Left ventricle myocardium superior (tissue), 1 donor: Measurements from ENCODE around the gene AZI2. TPM values are rescaled to one million over a fixed set of nuclear protein-coding genes. Genes with fewer than 3 reads are reported as not detected.
A peak's percentile ranks its signal among the peaks of the same experiment; 100 is the strongest.

ENCODE experiments used
- ATAC-seq: fragments of 200-7000 bp; cut with Tn5 transposase; one replicate; pipeline ENCODE4 v1.9.1; 2020; ENCODE audit warnings: mild to moderate bottlenecking, moderate library complexity
- DNase-seq: peaks from one replicate; pipeline ENCODE4 v3.0.0-alpha.2; 2020
- intact Hi-C: fragments of 100-400 bp; cut with micrococcal nuclease; formaldehyde crosslinking; loops from one replicate; pipeline ENCODE4 v1.11.0; 2022
- long read RNA-seq: library from polyadenylated mRNA; unstranded; transcript quantifications from one replicate; pipeline ENCODE4 v2.0.0, GENCODE V29; 2021
- total RNA-seq: library from RNA; stranded (reverse); fragmentation: NEBNext Ultra II Directional; extraction: Animal tissue kit (Norgen Biotek cat#: 25700); gene quantifications from one replicate; pipeline ENCODE4 v1.2.1, GENCODE V29; 2021
- donor health status: DM: no; HTN: yes; CAD: no; lungs with severe emphysema.

AZI2 gene
- total RNA-seq, result 41.4 TPM
- long read RNA-seq, full-length matches to known transcripts, result 38 of 44 reads
- long read RNA-seq, partial matches to known transcripts, result 4 of 44 reads
- long read RNA-seq, other reads (novel, unspliced or antisense), result 2 of 44 reads

- intact Hi-C loops, result no loop called here
- ATAC-seq, result peak; percentile 98
- DNase-seq, result peak; percentile 97
Measured at GRCh38 chr3:28348629-28349468, at the start of gene AZI2, which contains the start of gene ZCWPW2. Gene AZI2, minus strand, starts transcription at chr3:28348824. Its CDS starts 8,207 bp downstream, at chr3:28340617. Gene ZCWPW2, plus strand, starts transcription at chr3:28348721. Its CDS starts 64,348 bp downstream, at chr3:28413069.

DNA sequence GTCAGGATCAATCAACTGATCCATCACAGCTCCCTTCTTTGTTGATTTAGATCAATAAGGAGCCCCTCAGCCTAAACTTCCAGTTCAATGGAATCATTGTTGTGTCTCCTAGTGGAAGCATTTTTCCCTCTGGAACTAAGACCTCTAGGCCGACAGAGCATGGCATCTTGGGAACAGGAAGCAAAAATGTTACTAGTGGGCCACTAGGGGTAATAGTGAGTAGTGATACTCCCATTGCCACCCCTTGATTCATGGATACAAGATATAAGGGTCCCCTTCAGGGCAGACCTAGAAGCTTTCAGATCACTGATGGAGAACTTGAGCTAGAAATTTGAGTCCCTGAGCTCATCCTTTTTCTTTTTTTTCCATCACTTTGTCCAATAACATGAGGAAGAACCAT is 40.4 kb upstream of the AZI2 start:
- ATAC-seq (no peak), DNase-seq (no peak)
- intact Hi-C loops, result no loop called here

DNA sequence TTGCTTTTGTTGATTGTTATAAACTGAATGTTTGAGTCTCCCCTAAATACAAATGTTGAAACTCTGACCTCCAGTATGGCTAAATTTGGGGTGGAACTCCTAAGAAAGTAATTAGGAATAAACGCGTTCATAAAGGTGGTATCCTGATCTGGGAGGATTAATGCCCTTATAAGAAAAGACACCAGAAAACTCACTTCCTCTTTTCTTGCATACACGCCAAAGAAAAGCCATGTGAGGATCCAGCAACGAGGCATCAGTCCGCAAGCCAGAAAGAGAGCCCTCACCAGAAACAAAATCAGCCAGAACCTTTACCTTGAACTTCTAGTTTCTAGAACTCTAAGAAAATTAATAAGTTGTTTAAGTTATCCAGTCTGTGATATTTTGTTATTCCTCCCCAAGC is 37.4 kb upstream of the AZI2 start:
- no peak for ATAC-seq
- no peak for DNase-seq

DNA sequence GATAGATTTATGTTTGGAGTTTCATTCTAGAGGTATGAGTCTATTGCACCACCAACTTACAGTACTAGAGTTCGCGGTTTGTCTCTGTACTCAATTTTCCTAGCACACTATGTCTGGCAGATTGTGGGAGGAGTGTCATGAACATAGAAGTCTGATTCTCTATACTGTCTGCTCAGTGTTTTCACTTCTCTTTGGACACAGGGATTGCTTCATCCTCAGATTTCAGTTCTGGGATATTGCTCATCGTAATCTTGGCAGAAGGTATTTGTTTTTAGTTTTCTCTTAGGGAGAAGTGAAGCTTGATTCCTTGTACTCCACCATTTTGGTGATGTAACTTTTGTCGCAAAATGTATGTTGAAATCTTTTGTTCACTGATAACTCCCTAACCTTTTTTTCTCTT is 27.8 kb upstream of the AZI2 start:
- intact Hi-C loops, result no loop called here
- ATAC-seq (peak; percentile 75), DNase-seq (no peak)

More for the DNA sequence above, 37.4 kb upstream of the AZI2 start:
- intact Hi-C loops, result no loop called here

GRCh38 chr3:28349469-28350000 is 911 bp upstream of the AZI2 start:
- intact Hi-C loops, result no loop called here
- ATAC-seq, result peak; percentile 18

DNA sequence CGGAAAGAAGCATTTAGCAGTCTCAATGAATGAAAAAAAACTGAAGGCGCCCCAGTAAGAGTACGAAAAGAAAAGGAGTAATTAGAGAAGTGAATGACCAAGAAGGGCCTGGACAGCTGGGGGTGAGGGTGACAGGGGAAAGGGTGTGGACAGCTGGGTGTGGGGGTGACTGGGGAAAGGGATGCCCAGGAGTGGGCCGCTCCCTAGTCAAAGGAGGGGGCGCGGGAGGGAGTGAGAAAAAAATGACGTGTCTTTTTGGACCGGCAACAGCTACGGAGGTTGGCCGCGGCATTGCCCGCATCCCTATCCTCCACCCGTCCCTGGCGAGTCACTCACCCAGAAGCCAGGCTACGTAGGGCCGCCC is 377 bp downstream of the AZI2 start:
- no peak for DNase-seq
- ATAC-seq, result peak; percentile 85
- intact Hi-C loops, result no loop called here

More at GRCh38 chr3:28349469-28350000, 911 bp upstream of the AZI2 start:
- no peak for DNase-seq

GRCh38 chr3:28347374-28348264 is 1.0 kb downstream of the AZI2 start:
- intact Hi-C loops, result no loop called here
- DNase-seq (no peak), ATAC-seq (no peak)

DNA sequence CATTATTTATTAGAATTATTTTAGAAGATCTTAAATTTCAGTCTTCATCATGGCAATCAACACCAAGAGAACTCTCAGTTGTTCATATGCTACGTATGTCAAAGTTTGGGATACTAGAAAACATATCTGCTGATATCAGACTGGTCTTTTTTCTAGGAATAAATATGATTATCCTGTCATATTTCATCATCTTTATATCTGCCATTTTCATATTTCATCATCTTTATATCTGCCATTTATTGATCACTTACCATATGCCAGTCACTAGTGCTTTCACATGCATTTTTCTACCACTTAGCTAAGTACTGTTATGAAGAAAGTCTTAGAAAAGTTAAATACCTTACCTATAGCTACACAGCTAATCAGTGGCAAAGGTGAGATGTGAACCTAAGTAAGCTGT is 2.9 kb downstream of the AZI2 start:
- ATAC-seq, result no peak
- intact Hi-C loops, result no loop called here
- no peak for DNase-seq

DNA sequence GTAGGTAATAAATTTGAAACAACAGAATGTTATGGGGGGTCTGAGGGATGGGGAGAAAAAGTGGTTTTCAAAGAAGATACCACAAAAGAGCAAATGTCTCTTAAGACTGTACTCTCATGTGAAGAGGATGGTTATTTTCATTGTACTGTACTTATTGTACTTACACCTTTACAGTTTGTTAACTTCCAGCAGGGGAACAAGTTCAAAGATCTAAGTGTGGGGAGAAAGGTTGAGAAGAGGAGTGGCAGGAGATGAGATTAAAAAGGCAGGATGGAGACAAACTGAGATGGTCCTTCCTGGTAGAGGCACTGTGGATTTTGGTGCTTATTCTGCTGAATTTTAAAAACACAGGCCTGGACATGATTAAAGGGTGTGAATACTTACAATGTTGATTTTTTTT is 5.5 kb downstream of the AZI2 start:
- ATAC-seq (no peak), DNase-seq (no peak)
- intact Hi-C loops, result no loop called here

- DNase-seq (no peak), ATAC-seq (no peak)
- intact Hi-C loops, result no loop called here
Measured at GRCh38 chr3:28337230-28337629, 11.4 kb downstream of the AZI2 start.

DNA sequence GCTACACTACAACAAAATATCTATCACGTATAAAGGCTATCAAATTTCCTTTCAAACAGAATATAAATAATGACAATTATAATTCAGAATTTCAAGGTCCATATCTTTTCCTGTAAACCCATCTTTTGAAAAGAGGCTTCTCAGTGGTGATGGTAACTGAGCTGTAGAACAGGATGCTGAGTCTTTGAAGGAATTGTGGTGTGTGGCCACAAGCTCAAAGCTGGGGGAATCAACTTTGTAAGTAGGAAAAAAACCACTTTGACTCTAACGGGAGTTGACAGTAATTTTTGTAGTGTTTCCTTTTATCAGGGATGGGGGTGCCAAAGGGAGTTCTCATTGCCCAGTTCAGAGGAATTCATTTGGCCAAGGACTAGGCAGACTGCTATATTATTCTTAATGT is 13.4 kb downstream of the AZI2 start:
- intact Hi-C loops, result no loop called here

GRCh38 chr3:28334552-28334951 is 14.1 kb downstream of the AZI2 start:
- DNase-seq, result no peak
- intact Hi-C loops, result no loop called here
- ATAC-seq, result no peak

More for the DNA sequence above, 13.4 kb downstream of the AZI2 start:
- DNase-seq (no peak), ATAC-seq (no peak)

- no peak for DNase-seq
- no peak for ATAC-seq
- intact Hi-C loops, result loop anchor here (2.0 kb wide), 1 partner anchor 616 kb away; no protein-coding TSS in a partner anchor
Measured at GRCh38 chr3:28328188-28329151, 20.2 kb downstream of the AZI2 start.

DNA sequence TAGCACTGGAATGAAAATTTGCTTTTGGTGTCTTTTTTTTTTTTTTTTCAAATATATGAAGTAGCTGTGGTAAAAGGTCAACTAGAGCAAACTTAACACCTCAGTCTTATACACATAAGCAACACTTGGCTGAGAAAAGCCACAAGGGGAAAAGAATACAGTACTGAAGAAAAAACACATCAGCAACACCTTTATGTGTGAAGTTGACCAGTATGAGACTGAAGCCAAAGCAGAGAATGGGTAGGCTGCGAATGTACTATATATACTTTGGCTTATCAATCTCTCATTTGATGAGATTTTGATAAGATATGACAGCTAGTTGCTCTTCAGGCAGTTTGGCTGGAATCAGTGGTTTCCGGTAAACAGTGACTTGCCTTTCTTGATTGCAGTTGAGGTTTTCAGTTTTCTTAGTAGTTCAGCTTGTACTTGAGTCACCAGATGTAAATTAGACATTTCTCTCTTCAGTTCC is 22.1 kb downstream of the AZI2 start:
- peak; percentile 38 for ATAC-seq

GRCh38 chr3:28322464-28322863 is 26.2 kb downstream of the AZI2 start:
- intact Hi-C loops, result no loop called here
- ATAC-seq, result no peak
- DNase-seq, result no peak

More for the DNA sequence above, 22.1 kb downstream of the AZI2 start:
- no peak for DNase-seq
- intact Hi-C loops, result no loop called here

- DNase-seq (no peak), ATAC-seq (no peak)
- intact Hi-C loops, result no loop called here
Measured at GRCh38 chr3:28320981-28321380, 27.6 kb downstream of the AZI2 start.

DNA sequence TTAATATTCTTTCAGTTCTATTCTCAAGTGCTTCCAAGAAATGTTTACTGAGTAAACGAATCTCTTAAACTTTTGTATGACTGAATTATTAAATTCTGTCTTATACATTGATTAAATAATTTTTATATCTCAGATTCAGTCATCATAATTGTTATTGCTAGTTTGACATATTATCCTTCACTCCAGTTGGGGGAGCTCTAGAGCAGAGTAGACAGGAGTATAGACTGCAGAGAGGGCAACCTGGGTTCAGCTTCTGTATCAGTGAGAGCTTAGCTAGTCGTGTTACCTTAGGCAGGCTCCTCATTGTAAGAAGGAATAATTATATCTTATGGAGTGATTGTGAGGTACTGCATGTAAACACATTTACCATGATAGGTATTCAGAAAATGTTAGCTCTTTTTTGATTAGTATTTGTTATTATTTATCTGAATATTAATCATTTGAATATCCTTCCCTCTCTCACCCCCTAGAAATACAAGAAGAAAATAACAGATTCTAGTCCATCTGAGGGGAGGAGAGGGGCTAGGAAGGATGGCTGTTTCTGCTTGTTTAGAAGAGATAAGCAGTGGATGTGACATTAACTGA is 31.1 kb downstream of the AZI2 start:
- intact Hi-C loops, result no loop called here
- ATAC-seq (peak; percentile 50), DNase-seq (no peak)

DNA sequence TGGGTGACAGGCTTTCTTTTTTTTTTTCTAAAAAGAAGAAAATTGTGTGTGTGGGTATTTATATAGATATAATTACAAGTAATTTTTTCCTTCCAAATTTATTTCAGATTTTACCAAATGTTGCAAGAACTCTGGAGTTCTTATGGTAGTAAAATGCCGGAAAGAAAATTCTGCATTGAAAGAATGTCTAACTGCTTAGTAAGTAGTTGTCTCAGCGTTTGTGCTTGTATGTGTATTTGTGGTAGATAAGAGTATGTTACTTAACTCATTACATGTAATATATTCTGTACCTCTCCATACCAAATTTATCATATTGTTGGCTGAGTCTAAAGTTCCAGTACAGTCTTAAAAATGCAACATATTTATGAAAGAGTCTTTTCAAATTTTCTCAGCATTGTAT is 32.4 kb downstream of the AZI2 start:
- DNase-seq (no peak), ATAC-seq (no peak)
- intact Hi-C loops, result no loop called here
